Measurements from ENCODE around the gene ZNFX1. TPM values are rescaled to one million over a fixed set of nuclear protein-coding genes. Genes with fewer than 3 reads are reported as not detected.

ZNFX1 gene
- total RNA-seq, 2 donors from 2014 or later: 31.2 to 36.6 TPM

DNA sequence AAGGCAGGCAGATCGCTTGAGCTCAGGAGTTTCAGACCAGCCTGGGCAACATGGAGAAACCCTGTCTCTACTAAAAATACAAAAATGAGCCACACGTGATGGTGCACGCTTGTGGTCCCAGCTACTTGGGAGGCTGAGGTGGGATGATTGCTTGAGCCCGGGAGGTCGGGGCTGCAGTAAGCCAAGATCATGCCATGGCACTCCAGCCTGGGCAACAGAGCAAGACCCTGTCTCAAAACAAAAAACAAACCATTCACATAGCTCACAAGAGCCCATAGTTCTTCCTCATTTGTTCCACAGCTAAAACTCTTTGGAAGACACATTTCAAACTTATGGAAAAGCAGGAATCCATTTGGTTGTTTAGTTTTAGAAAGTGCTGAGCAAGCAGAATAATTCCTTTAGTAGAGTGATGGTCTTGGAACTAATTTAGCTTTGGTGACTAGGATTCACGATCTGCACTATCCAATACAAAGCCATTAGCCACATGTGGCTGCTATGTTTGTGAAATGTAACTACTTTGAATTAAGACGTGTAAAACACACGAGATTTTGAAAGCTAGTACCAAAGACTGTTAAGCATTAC lies 4.1 kb downstream of the ZNFX1 start:
- Mint-ChIP-seq H3K36me3 (peaks cover 56 to 69% of the 10 kb centered on the region in 2 donors), H3K27ac (no peak overlapping the region), H3K9me3 (peaks cover 0 to 4% of the 10 kb centered on the region in 2 donors)
- ATAC-seq: no peak
- DNase-seq (ENCODE audit: low spot score in 2 of 2): no peak

DNA sequence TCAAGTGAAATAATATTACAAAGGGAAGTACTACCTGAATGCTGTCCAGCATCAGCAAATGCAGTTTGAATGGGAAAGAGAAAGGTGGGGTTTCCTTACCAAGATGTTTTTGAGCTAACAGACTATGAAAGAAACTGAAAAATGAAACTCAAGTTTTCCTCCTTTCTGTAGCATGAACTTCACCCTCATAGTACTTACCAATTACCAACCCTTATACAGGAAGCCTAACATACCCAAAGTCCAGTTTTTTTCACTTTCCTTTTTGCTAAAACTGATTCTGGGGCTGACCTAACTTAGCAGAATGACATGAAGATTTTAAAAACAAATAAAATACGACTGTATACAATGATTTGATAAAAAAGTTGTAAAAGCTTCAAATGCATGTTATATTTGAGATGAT lies 5.2 kb downstream of the ZNFX1 start:
- no peak for DNase-seq (ENCODE audit: low spot score in 2 of 2)
- no peak for ATAC-seq
- Mint-ChIP-seq H3K9me3 (peaks cover 0 to 9% of the 10 kb centered on the region in 2 donors), H3K27ac (peak overlapping the region; percentile 15 to 61), H3K36me3 (peaks cover 53 to 70% of the 10 kb centered on the region in 2 donors)

DNA sequence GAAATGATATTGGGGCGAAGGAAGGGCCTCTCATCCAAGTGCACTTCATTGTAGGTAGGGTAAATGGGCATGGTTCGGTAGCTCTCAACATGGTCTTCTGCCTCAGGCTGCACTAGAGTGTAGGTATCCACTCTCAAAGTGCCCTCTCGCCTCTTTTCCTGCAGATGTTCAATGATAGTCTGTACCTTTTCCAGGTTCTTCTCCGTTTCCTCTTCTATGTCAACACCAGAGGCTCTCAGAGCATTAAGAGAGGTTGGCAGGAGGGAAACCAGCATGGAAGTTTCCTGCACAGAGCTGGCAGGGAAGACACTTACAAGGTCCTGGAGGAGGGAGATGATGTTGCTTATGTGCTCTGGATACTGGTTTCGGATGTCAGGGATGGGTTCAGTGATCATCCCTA lies 7.1 kb downstream of the ZNFX1 start:
- no peak for DNase-seq (ENCODE audit: low spot score in 2 of 2)
- no peak for ATAC-seq
- Mint-ChIP-seq H3K9me3 (peaks cover 0 to 9% of the 10 kb centered on the region in 2 donors), H3K36me3 (peaks cover 43 to 60% of the 10 kb centered on the region in 2 donors), H3K27ac (peak overlapping the region in 1 of 2 donors; percentile 25)

DNA sequence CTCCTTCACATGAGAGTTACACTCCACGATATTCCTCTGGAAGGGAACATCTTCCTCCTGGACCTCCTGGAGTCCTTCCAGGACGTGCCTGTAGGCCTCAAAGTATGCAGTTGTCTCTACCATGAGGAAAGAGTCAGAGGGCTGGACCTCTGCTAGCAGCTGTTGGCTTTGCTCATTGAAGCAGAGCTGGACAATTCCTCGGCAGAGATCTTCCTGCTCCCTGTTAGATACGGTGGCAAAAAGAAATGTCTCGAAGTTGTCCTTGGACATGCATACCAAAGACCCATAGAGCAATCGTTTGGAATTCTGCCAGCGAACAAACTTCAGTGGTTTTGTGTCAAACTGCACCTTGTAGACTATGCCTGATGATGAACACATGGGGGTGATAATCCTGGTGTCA lies 7.7 kb downstream of the ZNFX1 start:
- Mint-ChIP-seq H3K36me3 (peaks cover 43 to 59% of the 10 kb centered on the region in 2 donors), H3K27ac (peak overlapping the region; percentile 25 to 50), H3K9me3 (peaks cover 0 to 9% of the 10 kb centered on the region in 2 donors)
- ATAC-seq (no peak), DNase-seq (ENCODE audit: low spot score in 2 of 2) (no peak)

DNA sequence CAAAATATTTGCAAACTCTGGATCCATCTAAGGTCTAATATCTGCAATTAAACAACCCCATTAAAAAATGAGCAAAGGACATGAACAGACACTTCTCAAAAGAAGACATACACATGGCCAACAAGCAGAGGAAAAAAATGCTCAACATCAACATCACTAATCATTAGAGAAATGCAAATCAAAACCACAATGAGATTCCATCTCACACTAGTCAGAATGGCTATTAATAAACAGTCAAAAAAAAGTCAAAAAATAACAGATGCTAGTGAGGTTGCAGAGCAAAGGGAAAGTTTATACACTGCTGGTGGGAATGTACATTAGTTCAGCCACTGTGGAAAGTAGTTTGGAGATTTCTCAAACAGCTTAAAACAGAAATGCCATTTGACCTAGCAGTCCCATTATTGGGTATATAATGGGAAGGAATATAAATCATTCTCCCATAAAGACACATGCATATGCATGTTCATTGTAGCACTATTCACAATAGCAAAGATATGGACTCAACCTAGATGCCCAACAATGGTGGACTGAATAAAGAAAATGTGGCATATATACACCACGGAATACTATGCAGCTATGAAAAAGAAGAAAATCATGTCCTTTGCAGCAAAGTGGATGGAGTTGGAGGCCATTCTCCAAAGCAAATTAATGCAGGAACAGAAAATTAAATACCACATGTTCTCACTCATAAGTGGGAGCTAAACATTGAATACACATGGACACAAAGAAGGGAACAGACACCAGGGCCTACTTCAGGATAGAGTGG lies 9.1 kb downstream of the ZNFX1 start:
- peaks cover 0 to 9% of the 10 kb centered on the region in 2 donors for H3K9me3 Mint-ChIP-seq
- ATAC-seq (no peak), DNase-seq (ENCODE audit: low spot score in 2 of 2) (no peak)
- H3K27ac Mint-ChIP-seq: peak overlapping the region; percentile 63 to 79
- peaks cover 43 to 67% of the 10 kb centered on the region in 2 donors for H3K36me3 Mint-ChIP-seq

DNA sequence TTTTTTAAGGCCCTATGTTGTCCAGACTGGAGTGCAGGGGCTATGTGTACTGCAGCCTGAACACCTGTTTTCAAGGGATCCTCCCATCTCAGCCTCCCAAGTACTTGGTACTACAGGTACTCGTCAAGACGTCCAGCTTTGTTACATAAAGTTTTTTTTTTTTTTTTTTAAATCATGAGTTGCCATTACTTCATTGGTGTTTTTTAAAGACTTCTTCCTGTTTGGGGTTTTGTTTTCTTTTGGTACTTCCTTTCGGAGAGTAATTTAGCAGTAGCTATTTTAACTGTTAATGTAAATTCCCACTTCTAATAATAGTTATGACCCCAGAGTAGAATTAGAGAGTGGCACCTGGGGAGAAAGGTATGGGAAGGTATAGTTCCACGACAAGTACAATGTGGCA lies 10.5 kb downstream of the ZNFX1 start:
- Mint-ChIP-seq H3K9me3 (peaks cover 0 to 9% of the 10 kb centered on the region in 2 donors), H3K36me3 (peaks cover 49 to 79% of the 10 kb centered on the region in 2 donors), H3K27ac (peak overlapping the region; percentile 79 to 89)
- no peak for DNase-seq (ENCODE audit: low spot score in 2 of 2)
- ATAC-seq: no peak

DNA sequence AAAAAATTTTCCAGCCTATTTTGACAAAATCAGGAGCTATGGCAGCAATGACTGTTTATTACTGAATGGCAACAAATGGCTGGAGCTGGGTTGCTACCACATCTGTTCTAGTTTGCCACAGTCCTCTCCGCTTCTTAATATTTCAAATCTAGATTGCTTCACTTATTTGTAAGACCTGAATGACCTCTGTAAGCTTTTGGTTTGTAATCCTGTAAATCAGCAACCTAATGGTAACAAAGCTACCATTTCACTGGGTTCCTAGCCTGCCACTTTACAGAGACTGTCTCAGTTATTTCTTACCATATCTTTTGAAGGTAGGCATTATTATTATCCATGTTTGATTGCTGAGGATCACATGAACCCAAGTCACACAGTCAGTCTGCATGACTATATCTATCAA lies 15.4 kb downstream of the ZNFX1 start:
- Mint-ChIP-seq H3K27ac (no peak overlapping the region), H3K9me3 (no peaks in the 10 kb centered on the region), H3K36me3 (peaks cover 12 to 63% of the 10 kb centered on the region in 2 donors)
- DNase-seq (ENCODE audit: low spot score in 2 of 2) (no peak), ATAC-seq (no peak)

DNA sequence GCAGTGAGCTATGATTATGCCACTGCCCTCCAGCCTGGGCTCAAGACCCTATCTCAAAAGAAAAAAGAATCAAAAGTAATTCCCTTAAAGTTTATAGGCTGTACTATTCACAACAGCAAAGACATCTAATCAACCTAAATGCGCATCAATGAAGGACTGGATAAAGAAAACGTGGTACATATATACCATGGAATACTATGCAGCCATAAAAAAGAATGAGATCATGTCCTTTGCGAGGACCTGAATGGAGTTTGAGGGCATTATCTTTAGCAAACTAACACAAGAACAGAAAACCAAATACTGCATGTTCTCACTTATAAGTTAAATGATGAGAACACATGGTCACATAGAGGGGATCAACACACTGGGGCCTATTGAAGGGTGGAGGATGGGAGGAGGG lies 16.7 kb downstream of the ZNFX1 start:
- Mint-ChIP-seq H3K27ac (peak overlapping the region in 1 of 2 donors; percentile 14), H3K9me3 (no peaks in the 10 kb centered on the region), H3K36me3 (peaks cover 16 to 58% of the 10 kb centered on the region in 2 donors)
- DNase-seq (ENCODE audit: low spot score in 2 of 2) (no peak), ATAC-seq (no peak)

DNA sequence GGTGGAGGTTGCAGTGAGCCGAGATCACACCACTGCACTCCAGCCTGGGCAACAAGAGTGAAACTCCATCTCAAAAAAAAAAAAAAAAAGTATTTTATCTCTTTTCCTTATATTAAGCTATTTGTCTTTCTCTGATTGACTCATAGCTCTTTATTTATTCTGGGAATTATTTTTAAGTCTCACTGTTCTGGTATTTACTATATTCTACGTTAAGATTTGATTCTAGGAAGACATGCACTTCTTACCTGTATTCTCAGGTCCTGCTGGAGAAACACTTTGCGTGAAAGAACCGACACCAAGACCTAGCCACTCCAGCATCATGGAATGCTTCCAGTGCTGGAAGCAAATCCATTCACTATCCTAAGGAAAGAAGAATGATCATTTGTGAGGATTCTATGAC lies 17.6 kb downstream of the ZNFX1 start:
- H3K9me3 Mint-ChIP-seq: no peaks in the 10 kb centered on the region
- ATAC-seq (no peak), DNase-seq (ENCODE audit: low spot score in 2 of 2) (no peak)
- H3K36me3 Mint-ChIP-seq: peaks cover 26 to 61% of the 10 kb centered on the region in 2 donors
- H3K27ac Mint-ChIP-seq: peak overlapping the region; percentile 21 to 88

DNA sequence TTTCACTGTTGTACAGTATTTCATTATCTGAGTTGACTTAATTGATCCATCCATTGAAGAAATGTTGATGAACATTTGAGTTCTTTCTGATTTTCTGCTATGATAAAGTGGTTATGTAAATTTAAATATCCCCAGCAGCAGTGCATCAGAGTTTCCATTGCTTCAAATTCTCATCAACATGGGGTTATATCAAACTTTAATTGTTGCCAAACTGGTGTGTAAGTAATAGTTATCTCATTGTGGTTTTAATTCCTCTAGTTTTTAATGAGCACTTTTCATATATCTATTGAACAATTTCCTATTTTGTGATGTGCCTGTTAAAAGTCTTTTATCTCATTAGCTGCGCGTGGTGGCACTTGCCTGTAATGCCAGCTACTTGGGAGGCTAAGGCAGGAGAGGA lies 18.1 kb downstream of the ZNFX1 start:
- DNase-seq (ENCODE audit: low spot score in 2 of 2) (no peak), ATAC-seq (peak in 1 of 2 donors; percentile 28)
- H3K36me3 Mint-ChIP-seq: peaks cover 27 to 58% of the 10 kb centered on the region in 2 donors
- H3K9me3 Mint-ChIP-seq: no peaks in the 10 kb centered on the region
- peak overlapping the region; percentile 21 to 88 for H3K27ac Mint-ChIP-seq

DNA sequence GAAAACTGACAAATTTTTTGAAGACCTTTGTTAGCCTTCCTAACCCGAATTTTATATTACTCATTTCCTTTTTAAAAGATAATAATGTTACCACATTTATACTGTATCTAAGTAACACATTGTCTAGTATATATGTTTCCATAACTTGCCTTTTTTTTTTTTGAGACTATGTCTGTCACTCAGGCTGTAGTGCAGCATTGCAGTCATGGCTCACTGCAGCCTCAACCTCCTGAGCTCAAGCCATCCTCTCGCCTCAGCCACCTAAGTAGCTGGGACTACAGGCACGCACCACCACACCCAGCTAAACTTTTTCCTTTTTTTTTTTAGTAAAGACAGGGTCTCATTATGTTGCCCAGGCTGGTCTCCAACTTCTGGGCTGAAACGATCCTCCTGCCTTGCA lies 18.6 kb downstream of the ZNFX1 start:
- Mint-ChIP-seq H3K27ac (peak overlapping the region; percentile 21 to 88), H3K9me3 (no peaks in the 10 kb centered on the region), H3K36me3 (peaks cover 31 to 58% of the 10 kb centered on the region in 2 donors)
- ATAC-seq (peak; percentile 39 to 54), DNase-seq (ENCODE audit: low spot score in 2 of 2) (no peak)

DNA sequence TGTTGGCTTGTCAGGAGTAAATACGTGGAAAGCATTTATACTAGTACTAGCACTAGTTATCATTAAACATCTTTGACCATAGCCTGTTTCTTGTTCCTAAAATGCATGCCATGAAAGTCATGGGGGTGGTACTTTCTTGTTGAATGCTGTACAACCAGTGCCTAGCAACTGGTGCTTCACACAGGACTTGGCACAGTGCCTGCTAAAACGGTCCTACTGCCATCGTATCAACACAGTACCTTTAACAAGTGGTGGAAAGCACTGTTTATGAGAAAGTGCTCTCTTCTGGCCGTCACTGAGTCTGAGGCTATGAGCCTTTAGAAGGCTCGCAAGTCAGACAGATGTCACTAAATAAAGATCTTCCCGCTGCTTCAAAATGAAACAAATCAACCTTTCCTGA lies 21.6 kb downstream of the ZNFX1 start:
- H3K36me3 Mint-ChIP-seq: peaks cover 31 to 46% of the 10 kb centered on the region in 2 donors
- ATAC-seq (no peak), DNase-seq (ENCODE audit: low spot score in 2 of 2) (no peak)
- H3K27ac Mint-ChIP-seq: peak overlapping the region in 1 of 2 donors; percentile 16
- no peaks in the 10 kb centered on the region for H3K9me3 Mint-ChIP-seq

DNA sequence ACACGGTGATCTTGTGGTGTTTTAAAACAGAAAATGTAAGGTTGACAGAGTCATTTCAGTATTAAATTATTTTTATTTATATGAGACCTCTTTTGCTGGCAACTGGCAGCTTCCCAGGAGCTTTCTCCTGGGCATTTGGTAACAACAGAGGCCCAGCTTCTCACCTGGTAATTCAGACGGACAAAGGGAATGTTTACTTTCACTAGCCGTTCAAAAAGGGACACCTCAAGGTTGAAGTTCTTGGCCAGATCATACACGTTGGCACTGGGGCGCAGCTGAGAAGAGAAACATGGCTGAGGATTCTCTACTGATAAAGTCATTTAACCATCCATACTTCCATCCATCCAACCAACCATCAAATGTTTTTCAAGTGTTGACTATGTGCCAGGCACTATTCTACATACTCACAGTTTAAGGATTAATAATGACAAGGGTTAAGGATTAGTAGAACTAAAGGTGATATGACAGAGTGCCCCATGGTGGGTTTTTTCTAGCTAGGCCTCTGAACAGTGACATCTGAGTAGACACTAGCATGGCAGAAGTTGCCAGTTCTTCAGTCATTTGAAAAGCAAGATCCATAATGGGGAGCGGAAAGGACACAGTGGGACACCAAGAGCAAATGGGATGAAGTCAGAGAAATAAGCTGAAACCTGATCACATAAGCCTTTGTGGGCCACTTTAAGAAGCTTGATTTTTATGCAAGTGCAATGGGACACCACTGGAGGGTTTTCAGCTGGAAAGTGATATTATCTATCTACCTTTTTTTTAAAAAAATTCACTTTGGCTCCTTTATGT lies 25.1 kb downstream of the ZNFX1 start:
- DNase-seq (ENCODE audit: low spot score in 2 of 2) (no peak), ATAC-seq (no peak)
- no peaks in the 10 kb centered on the region for H3K9me3 Mint-ChIP-seq
- peak overlapping the region in 1 of 2 donors; percentile 78 for H3K27ac Mint-ChIP-seq
- peaks cover 29 to 37% of the 10 kb centered on the region in 2 donors for H3K36me3 Mint-ChIP-seq

DNA sequence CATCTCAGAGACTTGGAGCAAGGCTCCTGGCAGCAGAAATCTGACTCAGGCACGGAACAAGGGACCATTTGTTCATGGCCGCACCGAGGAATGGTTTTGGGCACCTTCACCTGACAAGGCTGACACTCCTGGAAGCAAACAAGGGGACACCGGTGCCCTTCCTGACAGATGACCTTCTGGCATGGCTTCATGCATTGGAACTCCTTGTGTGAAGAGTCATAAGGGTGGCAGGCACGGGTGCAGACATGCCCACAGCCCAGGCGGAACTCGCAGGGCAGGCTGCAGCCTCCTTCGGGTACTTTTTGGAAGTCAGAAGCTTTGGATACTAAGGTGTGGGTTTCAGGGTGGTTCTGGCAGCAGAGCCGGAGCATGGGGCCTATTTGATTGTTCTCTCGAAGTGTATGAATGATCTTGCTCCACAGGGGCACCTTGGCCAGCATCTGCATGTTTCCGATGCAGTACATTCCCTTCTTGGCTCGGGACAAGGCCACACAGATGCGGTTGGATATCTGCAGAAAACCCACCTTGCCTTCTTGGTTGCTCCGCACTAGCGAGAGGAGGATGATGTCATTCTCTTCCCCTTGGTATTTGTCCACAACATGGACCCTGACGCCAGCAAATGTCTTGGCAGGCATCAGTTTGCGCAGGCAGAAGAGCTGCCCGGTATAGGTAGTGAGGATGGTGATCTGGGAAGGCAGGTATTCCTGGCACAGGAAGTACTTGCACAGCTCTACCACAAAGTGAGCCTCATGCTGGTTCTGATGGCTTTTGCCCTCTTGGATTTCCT lies 28.8 kb downstream of the ZNFX1 start:
- Mint-ChIP-seq H3K27ac (peak overlapping the region; percentile 41 to 89), H3K36me3 (peaks cover 13 to 16% of the 10 kb centered on the region in 2 donors), H3K9me3 (no peaks in the 10 kb centered on the region)
- DNase-seq (ENCODE audit: low spot score in 2 of 2) (no peak), ATAC-seq (no peak)

DNA sequence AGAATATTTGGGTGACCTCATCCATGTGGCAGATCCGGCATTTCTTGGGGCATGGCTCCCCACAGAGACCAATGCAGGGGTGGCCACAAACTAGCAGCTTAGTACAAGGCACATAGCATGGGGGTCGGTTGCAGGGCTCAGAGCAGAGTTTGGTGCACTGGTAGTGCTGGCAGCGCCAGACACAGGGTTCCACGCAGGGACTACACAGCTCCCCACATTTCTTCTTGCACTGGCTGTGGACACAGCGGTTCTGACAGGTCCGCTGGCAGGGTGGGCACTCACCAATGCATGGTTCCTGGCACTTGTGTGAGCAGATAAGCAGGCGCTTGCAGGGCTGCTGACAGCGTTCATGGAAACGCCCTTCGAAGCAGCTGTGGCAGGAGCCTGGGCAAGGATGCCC lies 29.6 kb downstream of the ZNFX1 start:
- ATAC-seq (peak in 1 of 2 donors; percentile 11), DNase-seq (ENCODE audit: low spot score in 2 of 2) (no peak)
- no peaks in the 10 kb centered on the region for H3K9me3 Mint-ChIP-seq
- H3K36me3 Mint-ChIP-seq: peaks cover 9 to 16% of the 10 kb centered on the region in 2 donors
- H3K27ac Mint-ChIP-seq: peak overlapping the region in 1 of 2 donors; percentile 62

DNA sequence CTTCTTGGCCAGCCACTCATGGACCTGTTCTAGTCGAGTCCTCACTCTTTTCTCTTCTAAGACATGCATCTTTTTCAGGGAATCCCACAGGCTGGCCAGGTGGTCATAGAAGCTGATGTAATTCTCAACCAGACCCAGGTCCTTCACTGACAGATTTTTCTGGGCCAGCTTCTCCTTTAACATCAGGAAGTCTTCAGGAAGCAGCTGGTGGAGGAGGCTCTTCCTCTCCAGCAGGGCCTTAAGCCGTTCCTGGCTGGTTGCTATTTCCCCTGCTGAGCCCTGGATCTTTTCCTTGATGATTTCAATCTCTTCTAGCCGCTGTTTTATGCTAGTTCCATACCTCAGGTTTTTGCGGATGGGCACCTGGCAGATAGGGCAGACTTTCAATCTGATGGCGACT lies 30.1 kb downstream of the ZNFX1 start:
- peaks cover 4 to 13% of the 10 kb centered on the region in 2 donors for H3K36me3 Mint-ChIP-seq
- DNase-seq (ENCODE audit: low spot score in 2 of 2) (no peak), ATAC-seq (no peak)
- H3K27ac Mint-ChIP-seq: peak overlapping the region; percentile 62 to 70
- H3K9me3 Mint-ChIP-seq: no peaks in the 10 kb centered on the region

Data from activated naive CD4-positive, alpha-beta T cell treated with anti-CD3 and anti-CD28 coated beads, Interleukin-2, amount 50 U/mL, for 72 hours (primary cell).